Mucosa of rectum (tissue), 2 donors: ENCODE measurements around the gene GGT6.
"Not testable (repeated sequence)": the region's sequence is repeated elsewhere in the genome, so short reads cannot be mapped to it uniquely, and the experiment has no call there.

Experiments
- H3K27ac ChIP-seq, 2 donors: one replicate each; pipeline ENCODE4 v1.7.0; 2013; ENCODE audit warnings: inconsistent platforms in 2 of 2, low read depth in 2 of 2, low read length in 2 of 2
- H3K27me3 ChIP-seq, 2 donors: one replicate each; pipeline ENCODE4 v1.7.0; 2013; ENCODE audit warnings: low read length in 2 of 2; ENCODE audit not compliant: control insufficient read depth in 2 of 2, insufficient read depth in 2 of 2
- H3K36me3 ChIP-seq, 2 donors: one replicate each; pipeline ENCODE4 v1.7.0; 2013; ENCODE audit warnings: low read length in 2 of 2; ENCODE audit not compliant: control insufficient read depth in 2 of 2, insufficient read depth in 2 of 2
- H3K4me1 ChIP-seq, 2 donors: one replicate each; pipeline ENCODE4 v1.7.0; 2013; ENCODE audit warnings: low read length in 2 of 2, mild to moderate bottlenecking in 1 of 2; ENCODE audit not compliant: control insufficient read depth in 2 of 2, insufficient read depth in 2 of 2
- H3K4me3 ChIP-seq, 2 donors: one replicate each; pipeline ENCODE4 v1.7.0; 2013; ENCODE audit warnings: low read length in 2 of 2
- H3K9ac ChIP-seq, 2 donors: one replicate each; pipeline ENCODE4 v1.7.0; 2013; ENCODE audit warnings: low read length in 2 of 2, low read depth in 1 of 2, mild to moderate bottlenecking in 1 of 2
- H3K9me3 ChIP-seq, 2 donors: one replicate each; pipeline ENCODE4 v1.7.0; 2013; ENCODE audit warnings: low read length in 2 of 2; ENCODE audit not compliant: control insufficient read depth in 2 of 2
- donor health status: healthy.
- donor health status: Normal muscosa, but diverticular disease.

Gene GGT6

DNA sequence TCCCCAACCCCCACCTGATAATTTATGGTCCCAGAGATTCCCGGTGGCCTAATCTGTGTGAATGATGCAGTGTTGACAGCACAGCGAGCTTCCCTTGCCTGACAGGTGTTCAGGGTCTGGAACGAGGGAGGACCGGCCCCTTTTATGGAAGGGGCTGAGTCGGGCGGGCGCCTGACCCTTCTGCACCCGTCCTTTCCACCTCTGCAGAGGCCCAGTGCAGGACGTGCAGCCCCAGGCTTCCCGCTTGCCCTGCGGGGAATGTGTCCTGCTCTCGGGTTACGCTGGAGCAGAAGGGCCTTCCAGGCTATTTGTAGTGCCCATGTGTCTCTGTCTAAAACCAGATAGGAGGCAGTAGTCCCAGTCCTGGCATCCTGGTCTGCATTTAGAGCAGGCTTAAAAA lies 40.2 kb upstream of the GGT6 start:
- H3K36me3 ChIP-seq: no peaks in the 10 kb centered on the region
- no peak overlapping the region for H3K27ac ChIP-seq
- no peaks in the 10 kb centered on the region for H3K9me3 ChIP-seq
- H3K4me3 ChIP-seq: no peak overlapping the region
- no peak overlapping the region for H3K9ac ChIP-seq
- no peaks in the 10 kb centered on the region for H3K4me1 ChIP-seq
- H3K27me3 ChIP-seq: peaks cover 0 to 2% of the 10 kb centered on the region in 2 donors

DNA sequence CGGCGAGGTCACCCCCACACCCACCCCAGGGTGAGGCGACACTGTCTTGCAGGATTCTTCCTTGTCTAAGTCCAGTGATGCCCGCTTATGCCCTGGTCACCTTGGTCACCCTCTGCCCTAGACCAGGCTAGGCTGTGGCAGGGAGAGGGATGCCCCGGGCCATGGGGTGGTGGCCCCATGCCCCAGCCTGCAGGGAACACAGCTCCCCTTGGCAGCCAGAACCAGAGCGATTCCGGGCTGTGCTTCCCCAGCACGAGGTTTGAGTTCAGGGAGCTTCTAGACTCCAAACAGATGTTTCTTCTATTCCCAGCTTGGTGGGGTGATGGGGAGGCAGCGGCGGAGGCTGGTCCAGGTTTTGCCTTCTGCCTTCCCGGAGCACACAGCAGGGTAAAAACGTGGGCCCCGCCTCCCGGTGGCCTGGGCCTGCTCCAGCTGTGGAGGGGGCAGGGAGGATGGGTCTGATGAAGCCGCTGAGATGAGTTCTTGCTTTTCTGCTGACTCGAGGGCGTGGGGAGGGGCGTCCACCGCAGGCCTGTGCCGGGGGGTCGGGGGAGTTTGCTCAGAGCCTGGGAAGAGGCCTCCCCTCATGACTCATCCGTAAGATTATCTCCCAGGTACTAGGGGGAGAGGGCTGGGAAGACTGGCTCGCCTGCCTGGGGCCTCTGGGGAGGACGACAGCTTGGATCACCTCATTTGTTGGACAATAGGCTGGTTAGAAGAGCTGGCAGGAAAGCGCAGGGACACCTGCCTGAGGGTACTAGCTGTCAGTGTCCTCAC lies 39.3 kb upstream of the GGT6 start:
- H3K4me3 ChIP-seq: no peak overlapping the region
- H3K36me3 ChIP-seq: no peaks in the 10 kb centered on the region
- H3K9me3 ChIP-seq: no peaks in the 10 kb centered on the region
- H3K9ac ChIP-seq: no peak overlapping the region
- H3K27ac ChIP-seq: peak overlapping the region; percentile 23 to 51
- H3K4me1 ChIP-seq: peaks cover 3% of the 10 kb centered on the region in 2 donors
- peaks cover 0 to 2% of the 10 kb centered on the region in 2 donors for H3K27me3 ChIP-seq

DNA sequence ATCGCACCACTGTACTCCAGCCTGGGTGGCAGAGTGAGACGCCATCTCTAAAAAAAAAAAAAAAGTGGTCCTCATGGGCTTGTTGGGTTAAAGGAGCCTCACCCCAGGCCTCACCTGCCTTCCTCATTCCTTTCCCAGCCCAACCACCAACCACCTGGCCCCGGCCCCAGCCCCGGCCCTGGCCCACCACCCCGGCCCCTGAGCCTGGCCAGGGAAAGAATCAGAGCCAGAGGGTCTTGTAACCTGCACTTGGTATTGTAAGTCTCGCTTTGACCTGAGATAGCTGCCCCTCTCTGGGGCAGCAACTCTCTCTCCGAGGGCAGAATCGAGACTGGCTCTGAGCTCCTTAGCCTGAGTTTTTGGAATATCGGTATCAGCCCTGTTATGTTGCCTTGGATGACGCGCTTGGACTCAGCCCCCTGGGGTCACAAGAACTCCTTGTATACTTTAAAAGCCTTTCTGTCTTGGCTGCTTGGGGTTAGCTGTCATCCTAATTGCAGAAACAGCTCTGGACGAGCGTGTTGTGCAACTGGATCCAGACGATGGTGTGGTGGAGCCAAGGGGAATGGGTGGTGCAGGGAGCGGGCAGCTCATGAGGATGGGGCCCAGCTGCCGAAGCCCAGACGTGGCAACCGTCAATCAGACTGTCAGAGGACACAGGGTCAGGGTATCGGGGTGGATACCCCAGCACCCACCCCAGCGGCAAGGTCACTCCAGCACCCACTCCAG lies 38.6 kb upstream of the GGT6 start:
- Histone ChIP-seq H3K4me1 (peaks cover 3% of the 10 kb centered on the region in 2 donors), H3K27ac (peak overlapping the region; percentile 23 to 51), H3K27me3 (peaks cover 0 to 2% of the 10 kb centered on the region in 2 donors), H3K9ac (no peak overlapping the region), H3K36me3 (no peaks in the 10 kb centered on the region), H3K9me3 (no peaks in the 10 kb centered on the region), H3K4me3 (no peak overlapping the region)

DNA sequence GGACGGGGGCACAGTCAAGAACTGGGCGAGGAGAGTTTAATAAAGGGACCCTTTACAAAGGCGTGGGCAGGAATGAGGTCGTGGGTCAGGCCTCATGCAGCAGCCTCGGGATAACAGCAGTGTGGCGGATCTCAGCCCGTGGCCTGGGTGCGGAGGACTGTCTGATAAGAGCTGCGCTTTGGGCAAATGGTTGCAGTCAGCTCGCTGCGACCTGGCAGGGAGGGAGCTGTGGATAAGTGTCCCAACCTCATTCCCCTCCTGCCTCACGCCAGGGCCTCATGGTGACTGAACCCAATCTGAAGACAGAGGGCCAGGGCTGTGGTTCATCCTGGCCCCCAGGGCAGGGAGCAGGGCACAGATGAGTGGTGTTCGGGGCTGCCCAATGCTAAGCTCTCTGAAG lies 37.6 kb upstream of the GGT6 start:
- H3K27me3 ChIP-seq: peaks cover 0 to 2% of the 10 kb centered on the region in 2 donors
- no peak overlapping the region for H3K27ac ChIP-seq
- peaks cover 3% of the 10 kb centered on the region in 2 donors for H3K4me1 ChIP-seq
- H3K36me3 ChIP-seq: no peaks in the 10 kb centered on the region
- H3K4me3 ChIP-seq: no peak overlapping the region
- no peaks in the 10 kb centered on the region for H3K9me3 ChIP-seq
- no peak overlapping the region for H3K9ac ChIP-seq

DNA sequence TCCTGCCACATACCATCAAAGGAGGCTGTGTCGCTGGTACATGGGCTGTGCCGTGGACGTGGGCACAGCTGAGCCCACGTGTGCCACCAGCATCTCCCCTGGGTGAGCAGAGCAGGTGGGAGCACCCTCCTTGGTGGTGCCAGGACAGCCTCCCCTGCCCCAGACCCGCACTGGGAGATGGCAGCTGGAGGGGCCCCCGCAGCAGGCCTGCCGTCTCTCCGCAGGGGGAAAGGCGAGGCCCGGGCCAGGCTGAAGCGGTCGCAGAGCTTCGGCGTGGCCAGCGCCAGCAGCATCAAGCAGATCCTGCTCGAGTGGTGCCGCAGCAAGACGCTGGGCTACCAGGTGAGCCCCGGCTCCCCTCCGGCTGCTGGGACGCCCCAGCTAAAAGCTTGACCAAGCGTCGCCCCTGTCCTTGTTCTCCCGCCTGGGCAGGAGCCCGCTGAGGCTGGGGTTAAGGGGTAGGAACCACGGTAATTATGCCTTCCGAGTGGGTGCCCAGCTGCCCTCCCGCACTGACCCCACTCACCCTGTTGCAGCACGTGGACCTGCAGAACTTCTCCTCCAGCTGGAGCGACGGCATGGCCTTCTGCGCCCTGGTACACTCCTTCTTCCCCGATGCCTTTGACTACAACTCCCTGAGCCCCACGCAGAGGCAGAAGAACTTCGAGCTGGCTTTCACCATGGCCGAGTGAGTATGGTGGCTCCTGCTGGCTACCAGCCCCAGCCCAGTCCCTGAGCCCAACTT lies 36.4 kb upstream of the GGT6 start:
- H3K4me1 ChIP-seq: peaks cover 3% of the 10 kb centered on the region in 2 donors
- peaks cover 0 to 2% of the 10 kb centered on the region in 2 donors for H3K27me3 ChIP-seq
- H3K27ac ChIP-seq: no peak overlapping the region
- no peak overlapping the region for H3K4me3 ChIP-seq
- no peak overlapping the region for H3K9ac ChIP-seq
- no peaks in the 10 kb centered on the region for H3K36me3 ChIP-seq
- no peaks in the 10 kb centered on the region for H3K9me3 ChIP-seq

DNA sequence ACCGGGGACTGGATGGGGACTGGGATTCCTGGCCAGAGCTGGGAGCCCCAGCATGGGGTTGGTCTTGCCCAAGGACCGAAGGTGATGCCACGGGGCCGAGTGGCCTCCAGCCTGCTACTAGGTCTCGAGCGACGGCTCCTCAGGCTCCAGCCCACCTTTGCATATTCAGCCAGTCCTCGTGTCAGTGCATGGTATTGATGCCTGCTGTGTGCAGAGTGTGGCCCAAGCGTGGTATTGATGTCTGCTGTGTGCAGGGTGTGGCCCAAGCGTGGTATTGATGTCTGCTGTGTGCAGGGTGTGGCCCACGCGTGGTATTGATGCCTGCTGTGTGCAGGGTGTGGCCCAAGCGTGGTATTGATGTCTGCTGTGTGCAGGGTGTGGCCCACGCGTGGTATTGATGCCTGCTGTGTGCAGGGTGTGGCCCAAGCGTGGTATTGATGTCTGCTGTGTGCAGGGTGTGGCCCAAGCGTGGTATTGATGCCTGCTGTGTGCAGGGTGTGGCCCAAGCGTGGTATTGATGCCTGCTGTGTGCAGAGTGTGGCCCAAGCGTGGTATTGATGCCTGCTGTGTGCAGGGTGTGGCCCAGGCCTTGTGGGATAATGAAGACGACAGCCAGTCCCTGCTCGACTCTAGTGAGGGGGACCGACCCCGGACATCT lies 35.4 kb upstream of the GGT6 start:
- not testable (repeated sequence) for H3K36me3 ChIP-seq, H3K4me3 ChIP-seq, H3K9me3 ChIP-seq, H3K27ac ChIP-seq, H3K4me1 ChIP-seq, H3K9ac ChIP-seq, H3K27me3 ChIP-seq

DNA sequence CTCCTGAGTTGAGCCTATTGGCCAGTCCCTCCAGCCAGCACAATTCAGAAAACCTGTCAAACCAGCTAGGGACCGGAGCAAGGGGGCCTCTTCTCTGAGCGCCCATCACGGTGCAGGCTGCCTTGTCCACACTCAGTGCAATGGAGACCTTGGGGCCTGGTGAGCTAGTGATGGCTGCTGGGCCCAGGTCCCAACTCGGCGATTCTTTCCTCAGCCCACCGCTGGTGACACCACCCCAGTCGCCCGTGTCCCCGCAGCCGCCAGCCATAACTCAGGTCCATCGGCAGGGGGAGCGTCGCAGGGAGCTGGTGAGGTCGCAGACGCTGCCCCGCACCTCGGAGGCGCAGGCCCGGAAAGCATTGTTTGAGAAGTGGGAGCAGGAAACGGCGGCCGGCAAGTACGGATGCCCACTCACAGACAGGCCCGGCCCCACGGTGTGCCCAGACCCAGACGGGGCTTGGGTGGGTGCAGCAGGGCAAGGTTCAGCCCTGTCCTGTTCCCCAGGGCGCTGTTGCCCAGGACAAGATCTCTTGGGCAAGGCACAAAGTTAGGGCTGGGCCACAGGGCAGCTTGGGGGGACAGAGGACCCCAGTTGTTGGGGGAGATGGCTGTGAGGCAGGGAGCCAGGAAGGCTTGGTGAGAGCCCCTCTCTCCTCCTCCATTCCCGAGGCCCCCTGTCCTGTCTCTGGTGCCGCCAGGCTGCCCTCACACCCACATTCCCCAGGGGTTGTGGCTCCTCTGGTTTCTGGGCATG lies 34.7 kb upstream of the GGT6 start:
- Histone ChIP-seq H3K9me3 (no peaks in the 10 kb centered on the region), H3K27me3 (no peaks in the 10 kb centered on the region), H3K4me1 (peaks cover 3% of the 10 kb centered on the region in 2 donors), H3K4me3 (peak overlapping the region in 1 of 2 donors; percentile 7), H3K9ac (no peak overlapping the region), H3K27ac (no peak overlapping the region), H3K36me3 (no peaks in the 10 kb centered on the region)

DNA sequence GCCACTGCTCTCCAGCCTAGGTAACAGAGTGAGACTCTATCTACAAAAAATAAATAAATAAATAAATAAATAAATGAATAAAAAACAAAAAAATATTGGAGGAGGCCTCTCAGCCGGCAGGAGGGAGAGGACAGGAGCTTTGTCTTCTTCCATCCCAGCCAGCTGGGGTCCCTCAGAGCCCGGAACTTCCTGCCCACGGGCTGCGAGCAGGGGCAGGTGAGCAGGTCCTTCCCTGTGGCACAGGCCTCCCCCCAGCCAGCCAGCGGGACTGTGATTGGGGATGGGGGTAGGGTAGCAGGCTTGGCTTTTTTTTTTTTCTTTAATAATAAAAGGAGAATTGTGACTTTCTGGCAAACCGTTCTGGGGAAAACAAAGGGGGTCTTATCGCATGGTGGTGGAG lies 34.0 kb upstream of the GGT6 start:
- H3K9ac ChIP-seq: no peak overlapping the region
- peaks cover 3% of the 10 kb centered on the region in 2 donors for H3K4me1 ChIP-seq
- H3K9me3 ChIP-seq: no peaks in the 10 kb centered on the region
- no peak overlapping the region for H3K27ac ChIP-seq
- no peaks in the 10 kb centered on the region for H3K27me3 ChIP-seq
- no peaks in the 10 kb centered on the region for H3K36me3 ChIP-seq
- H3K4me3 ChIP-seq: no peak overlapping the region

DNA sequence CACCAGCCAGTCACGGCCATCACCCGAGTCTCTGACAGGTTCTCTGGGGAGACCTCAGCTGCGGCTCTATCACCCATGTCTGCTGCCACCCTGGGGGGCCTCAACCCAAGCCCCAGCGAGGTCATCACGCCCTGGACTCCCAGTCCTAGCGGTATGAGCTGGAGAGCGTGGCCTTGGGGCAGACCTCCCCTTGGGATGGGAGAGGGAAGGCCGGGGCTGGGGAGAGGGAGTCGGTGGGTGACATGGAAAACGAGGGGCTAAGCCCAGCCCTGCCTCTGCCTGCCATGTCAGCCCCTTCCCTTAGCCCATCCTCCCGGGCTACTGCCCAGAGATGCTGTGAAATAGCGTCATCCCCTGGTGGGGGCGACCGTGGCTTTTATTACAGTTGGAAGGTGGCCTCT lies 32.6 kb upstream of the GGT6 start:
- peaks cover 3% of the 10 kb centered on the region in 2 donors for H3K4me1 ChIP-seq
- no peaks in the 10 kb centered on the region for H3K27me3 ChIP-seq
- H3K9me3 ChIP-seq: no peaks in the 10 kb centered on the region
- no peak overlapping the region for H3K9ac ChIP-seq
- no peak overlapping the region for H3K27ac ChIP-seq
- H3K36me3 ChIP-seq: no peaks in the 10 kb centered on the region
- no peak overlapping the region for H3K4me3 ChIP-seq
